ENCODE measurements around the gene NBEA.

DNA sequence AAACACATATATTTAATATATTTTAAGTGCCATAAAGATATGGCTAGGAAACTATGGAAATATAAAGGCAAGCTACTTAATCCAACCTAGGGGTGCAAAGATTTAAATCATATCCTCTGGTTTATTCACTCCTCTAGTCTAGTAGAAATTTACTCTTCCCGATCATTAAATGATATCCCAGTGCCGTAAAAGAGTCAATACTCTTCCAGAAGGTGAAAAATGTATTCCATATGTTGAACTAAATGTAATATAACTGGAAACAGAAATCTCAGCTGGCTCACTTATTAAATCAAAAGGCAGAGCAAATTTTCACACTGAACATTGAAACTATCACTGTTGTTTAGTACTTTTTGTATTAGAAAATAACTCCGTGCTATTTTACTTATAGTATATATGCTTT, 523.3 kb downstream of the NBEA start:
- TF ChIP-seq CEBPB (IDR thresholded peaks at IDR 0.05) (no peak), RAD21 (IDR thresholded peaks at IDR 0.05; ENCODE audit: low read depth) (no peak), ZBTB7A (IDR thresholded peaks at IDR 0.05; ENCODE audit: low read depth) (no peak), EGR1 (IDR thresholded peaks at IDR 0.05) (no peak), TAF1 (IDR thresholded peaks at IDR 0.05; ENCODE audit: low read depth) (no peak)

Data from Ishikawa (cell line).